ENCODE results near the gene DNAH1.

Gene DNAH1

DNA sequence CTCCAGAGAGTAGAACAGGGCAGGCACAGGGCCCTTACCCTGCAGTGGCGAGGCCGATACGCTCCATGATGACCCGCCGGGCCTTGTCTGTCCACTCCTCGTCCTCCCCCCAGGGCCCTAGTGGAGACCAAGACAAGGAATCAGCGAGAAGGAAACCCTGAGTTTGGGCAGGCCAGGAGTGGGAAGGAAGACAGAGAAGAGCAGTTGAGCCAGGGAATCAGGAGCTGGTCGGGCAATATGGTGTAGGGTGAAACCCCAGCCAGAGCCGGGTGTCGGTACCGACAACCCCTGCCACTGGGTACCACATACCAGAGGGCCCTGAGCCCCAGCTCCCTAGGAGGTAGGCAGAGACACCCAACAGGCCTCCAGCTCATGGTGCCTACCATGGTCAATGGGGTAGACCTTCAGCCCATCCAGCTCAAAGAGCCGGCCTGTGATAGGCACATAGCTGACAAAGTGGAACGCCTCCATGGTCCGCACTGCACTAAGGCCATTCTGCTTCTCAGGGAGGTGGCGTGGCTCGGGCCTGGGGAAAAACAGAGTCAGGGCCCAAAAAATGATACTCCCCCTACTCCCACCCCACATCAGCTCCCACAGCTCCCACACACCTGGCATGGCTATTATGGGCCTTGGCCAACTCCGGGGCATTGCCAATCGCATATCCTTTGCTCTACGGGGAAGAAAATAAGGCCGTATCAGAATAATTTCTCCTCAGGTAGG, 90.8 kb downstream of the DNAH1 start:
- Mint-ChIP-seq H3K36me3 (ENCODE audit: low read depth) (peaks cover 30% of the 10 kb centered on the region), H3K27ac (no peak overlapping the region), H3K9me3 (no peaks in the 10 kb centered on the region), H3K4me1 (ENCODE audit: low read depth) (peaks cover 31% of the 10 kb centered on the region), H3K27me3 (ENCODE audit: low read depth) (no peaks in the 10 kb centered on the region), H3K4me3 (no peak overlapping the region)

DNA sequence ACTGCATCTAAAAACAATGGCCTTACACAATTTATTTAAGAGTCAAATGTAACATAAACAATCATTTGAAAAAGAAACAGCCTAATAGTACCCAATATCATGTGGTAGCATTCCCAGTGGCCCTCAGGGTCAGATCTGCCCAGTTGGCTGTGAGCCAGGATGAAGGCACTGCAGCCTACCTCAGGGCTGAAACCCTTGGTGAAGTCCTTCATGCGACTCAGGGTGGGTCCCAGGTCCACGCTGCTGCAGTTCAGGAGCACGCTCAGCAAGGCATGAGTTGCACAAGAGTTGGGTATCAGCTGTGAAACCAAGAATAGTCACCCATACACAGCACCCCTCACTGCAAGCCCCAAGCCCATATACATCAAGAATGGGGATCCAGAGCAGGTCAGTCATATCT, 91.7 kb downstream of the DNAH1 start:
- no peak overlapping the region for H3K27ac Mint-ChIP-seq
- H3K4me1 Mint-ChIP-seq (ENCODE audit: low read depth): peaks cover 39% of the 10 kb centered on the region
- H3K4me3 Mint-ChIP-seq: peak overlapping the region; percentile 92
- H3K27me3 Mint-ChIP-seq (ENCODE audit: low read depth): no peaks in the 10 kb centered on the region
- no peaks in the 10 kb centered on the region for H3K9me3 Mint-ChIP-seq
- H3K36me3 Mint-ChIP-seq (ENCODE audit: low read depth): peaks cover 32% of the 10 kb centered on the region

DNA sequence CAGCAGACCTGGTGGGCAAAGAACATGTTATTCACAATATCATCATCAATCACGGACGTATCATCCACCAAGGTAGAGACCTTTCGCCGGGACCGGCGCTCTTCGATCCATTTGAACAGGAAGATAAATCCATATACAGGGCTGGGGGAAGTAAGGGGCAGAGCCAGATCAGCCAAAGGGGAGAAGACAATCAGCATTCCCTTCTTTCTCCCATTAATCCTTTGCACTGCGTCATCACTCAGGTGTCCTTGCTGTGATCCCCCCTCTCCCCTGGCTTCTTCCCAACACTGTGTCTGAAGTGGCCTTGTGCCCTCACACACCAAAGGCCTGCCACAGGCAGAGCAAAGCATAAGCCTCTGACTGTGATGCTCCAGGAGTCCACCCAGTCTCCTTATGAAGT, 92.3 kb downstream of the DNAH1 start:
- Mint-ChIP-seq H3K4me1 (ENCODE audit: low read depth) (peaks cover 41% of the 10 kb centered on the region), H3K9me3 (no peaks in the 10 kb centered on the region), H3K27me3 (ENCODE audit: low read depth) (no peaks in the 10 kb centered on the region), H3K4me3 (peak overlapping the region; percentile 92), H3K36me3 (ENCODE audit: low read depth) (peaks cover 26% of the 10 kb centered on the region), H3K27ac (peak overlapping the region; percentile 98)

DNA sequence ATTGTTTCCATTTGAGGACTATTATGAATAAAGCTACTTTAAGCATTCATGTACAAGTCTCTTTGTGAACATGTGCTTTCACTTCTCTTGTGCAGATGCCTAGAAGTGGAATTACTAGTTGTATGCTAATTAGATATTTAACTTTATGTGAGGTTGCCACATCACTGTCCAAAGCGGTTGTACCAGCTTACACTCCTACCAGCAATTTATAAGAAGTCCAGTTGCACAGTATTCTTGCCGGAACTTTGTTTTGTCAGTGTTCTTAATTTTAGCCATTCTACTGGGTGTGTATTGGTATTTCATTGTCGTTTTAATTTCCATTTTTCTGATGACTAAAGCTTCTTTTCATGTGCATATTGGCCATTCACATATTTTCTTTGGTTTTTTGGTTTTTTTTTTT, 99.7 kb downstream of the DNAH1 start:
- H3K27me3 Mint-ChIP-seq (ENCODE audit: low read depth): no peaks in the 10 kb centered on the region
- H3K27ac Mint-ChIP-seq: no peak overlapping the region
- peaks cover 29% of the 10 kb centered on the region for H3K4me1 Mint-ChIP-seq (ENCODE audit: low read depth)
- H3K36me3 Mint-ChIP-seq (ENCODE audit: low read depth): peaks cover 8% of the 10 kb centered on the region
- H3K4me3 Mint-ChIP-seq: no peak overlapping the region
- H3K9me3 Mint-ChIP-seq: no peaks in the 10 kb centered on the region

DNA sequence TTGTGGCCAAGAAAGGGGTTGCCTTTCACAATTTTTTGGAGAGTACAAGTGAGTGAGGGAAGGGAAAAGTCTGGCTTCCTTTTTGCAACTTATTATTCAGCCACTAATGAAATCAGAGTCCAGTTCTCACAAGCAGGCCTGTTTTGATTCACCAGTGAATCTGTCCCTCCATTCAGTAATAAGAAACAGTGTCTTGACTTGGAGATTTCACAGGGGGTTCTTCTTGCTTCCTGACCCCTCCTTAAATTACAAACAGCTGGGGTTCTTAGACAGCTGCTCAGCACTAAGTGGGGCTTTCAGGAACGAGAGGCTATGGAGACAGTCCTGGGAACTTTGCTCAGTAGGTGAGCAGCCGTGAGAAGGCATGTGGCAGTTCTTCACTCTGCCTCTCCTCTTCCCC, 104.3 kb downstream of the DNAH1 start:
- Mint-ChIP-seq H3K36me3 (ENCODE audit: low read depth) (peaks cover 2% of the 10 kb centered on the region), H3K27me3 (ENCODE audit: low read depth) (no peaks in the 10 kb centered on the region), H3K27ac (no peak overlapping the region), H3K4me3 (no peak overlapping the region), H3K4me1 (ENCODE audit: low read depth) (peaks cover 6% of the 10 kb centered on the region), H3K9me3 (no peaks in the 10 kb centered on the region)

DNA sequence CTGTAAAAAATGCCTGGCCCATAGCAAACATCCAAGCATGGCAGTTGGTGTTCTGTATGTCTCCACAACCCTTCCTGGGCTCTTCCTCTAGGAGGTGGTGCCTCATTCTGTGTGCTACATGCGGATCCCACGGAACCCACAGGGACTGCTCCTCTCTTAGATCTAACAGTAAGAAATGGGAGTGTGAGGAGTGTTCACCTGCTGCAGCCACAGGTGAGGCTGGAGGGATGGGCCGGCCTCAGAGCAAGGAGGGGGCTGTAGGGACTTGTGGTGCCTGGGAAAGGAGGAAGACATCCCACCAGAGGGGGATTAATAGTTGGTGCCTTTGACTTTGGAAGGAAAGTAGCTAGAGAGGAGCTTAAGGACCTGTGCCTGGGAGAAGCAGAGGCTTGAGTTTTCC, 106.5 kb downstream of the DNAH1 start:
- peak overlapping the region; percentile 13 for H3K27ac Mint-ChIP-seq
- no peaks in the 10 kb centered on the region for H3K36me3 Mint-ChIP-seq (ENCODE audit: low read depth)
- H3K27me3 Mint-ChIP-seq (ENCODE audit: low read depth): no peaks in the 10 kb centered on the region
- H3K4me3 Mint-ChIP-seq: no peak overlapping the region
- H3K4me1 Mint-ChIP-seq (ENCODE audit: low read depth): peaks cover under 1% of the 10 kb centered on the region
- H3K9me3 Mint-ChIP-seq: no peaks in the 10 kb centered on the region

DNA sequence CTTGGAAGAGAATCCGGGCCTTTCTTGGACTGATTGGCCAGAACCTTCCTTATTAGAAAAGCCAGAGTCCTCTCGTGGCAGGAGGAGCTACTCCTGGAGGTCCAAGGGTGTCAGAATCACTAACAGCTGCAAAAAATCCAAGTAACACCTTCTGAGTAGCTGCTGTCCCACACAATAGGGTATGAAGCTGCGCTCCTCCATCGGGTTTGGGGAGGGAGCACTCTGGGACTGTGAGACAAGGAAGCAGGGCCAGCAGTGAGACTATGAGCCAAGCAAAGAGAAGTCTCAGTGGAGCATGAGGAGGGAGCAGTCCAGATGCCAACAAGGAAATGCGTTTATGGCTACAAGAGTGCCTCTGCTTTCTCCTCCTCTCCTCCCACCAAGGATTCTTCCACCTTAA, 107.1 kb downstream of the DNAH1 start:
- no peaks in the 10 kb centered on the region for H3K4me1 Mint-ChIP-seq (ENCODE audit: low read depth)
- H3K27ac Mint-ChIP-seq: no peak overlapping the region
- no peaks in the 10 kb centered on the region for H3K9me3 Mint-ChIP-seq
- no peaks in the 10 kb centered on the region for H3K36me3 Mint-ChIP-seq (ENCODE audit: low read depth)
- H3K4me3 Mint-ChIP-seq: no peak overlapping the region
- peaks cover 4% of the 10 kb centered on the region for H3K27me3 Mint-ChIP-seq (ENCODE audit: low read depth)

DNA sequence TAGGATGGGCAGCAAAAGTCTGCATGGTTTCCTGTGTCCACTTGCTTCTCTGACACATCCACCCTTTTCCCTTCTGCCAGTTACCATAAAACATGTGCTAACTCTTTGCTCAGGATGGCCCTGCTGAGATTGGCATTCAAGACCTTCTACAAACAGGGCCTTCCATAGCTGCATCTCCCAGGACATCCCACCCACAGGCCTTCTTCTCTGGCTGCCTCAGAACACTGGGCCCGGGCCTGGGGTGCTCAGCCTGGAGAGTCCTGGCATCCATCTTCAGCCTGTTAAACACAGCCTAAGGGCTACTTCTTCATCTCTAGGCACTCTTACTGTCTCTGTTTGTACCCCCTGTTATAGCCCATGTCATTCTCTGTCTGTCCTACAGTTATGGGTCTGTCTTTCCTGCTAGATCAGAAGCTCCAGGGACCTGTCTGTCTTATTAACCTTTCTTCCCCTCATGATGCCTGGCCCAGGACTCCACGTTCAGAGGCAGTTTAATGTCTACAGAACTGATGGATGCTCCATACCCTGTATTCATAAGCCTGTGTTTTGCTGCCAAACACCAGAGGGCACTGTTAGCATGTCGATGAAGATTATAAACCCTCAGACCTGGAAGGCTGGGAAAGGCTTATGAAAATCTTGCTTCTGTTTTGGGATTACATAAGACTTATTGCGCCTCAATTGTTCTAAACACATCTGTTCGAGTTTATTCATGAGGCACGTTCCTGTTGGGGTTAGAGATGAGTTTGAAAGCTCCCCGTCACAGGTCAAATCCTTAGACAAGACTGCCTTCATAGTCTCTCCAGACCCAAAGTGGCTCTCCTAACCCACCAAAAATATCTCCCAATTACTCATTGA, 112.3 kb downstream of the DNAH1 start:
- no peak overlapping the region for H3K27ac Mint-ChIP-seq
- no peaks in the 10 kb centered on the region for H3K9me3 Mint-ChIP-seq
- H3K27me3 Mint-ChIP-seq (ENCODE audit: low read depth): peaks cover 7% of the 10 kb centered on the region
- H3K4me3 Mint-ChIP-seq: no peak overlapping the region
- H3K4me1 Mint-ChIP-seq (ENCODE audit: low read depth): peaks cover 4% of the 10 kb centered on the region
- no peaks in the 10 kb centered on the region for H3K36me3 Mint-ChIP-seq (ENCODE audit: low read depth)

DNA sequence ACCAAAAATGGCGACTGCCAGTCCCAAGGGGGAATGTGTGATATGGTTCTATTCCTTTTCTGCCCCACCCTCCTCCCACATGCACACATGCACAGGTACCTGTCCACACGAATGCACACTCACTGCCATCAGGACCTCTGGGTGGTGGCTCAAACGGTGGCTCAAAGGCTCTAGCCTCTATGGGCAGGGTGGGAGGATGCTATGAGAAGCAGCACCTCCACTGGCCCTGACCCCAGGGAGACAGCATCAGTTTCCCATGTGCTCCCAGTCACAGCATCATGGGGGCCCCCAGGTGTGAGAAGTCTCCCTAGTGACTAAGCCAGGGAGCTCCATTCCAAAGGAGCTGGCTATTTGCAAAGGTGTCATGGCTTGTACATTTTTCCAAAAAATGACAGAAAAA, 112.9 kb downstream of the DNAH1 start:
- Mint-ChIP-seq H3K27ac (no peak overlapping the region), H3K4me1 (ENCODE audit: low read depth) (peaks cover 4% of the 10 kb centered on the region), H3K27me3 (ENCODE audit: low read depth) (peaks cover 7% of the 10 kb centered on the region), H3K4me3 (no peak overlapping the region), H3K36me3 (ENCODE audit: low read depth) (no peaks in the 10 kb centered on the region), H3K9me3 (no peaks in the 10 kb centered on the region)

DNA sequence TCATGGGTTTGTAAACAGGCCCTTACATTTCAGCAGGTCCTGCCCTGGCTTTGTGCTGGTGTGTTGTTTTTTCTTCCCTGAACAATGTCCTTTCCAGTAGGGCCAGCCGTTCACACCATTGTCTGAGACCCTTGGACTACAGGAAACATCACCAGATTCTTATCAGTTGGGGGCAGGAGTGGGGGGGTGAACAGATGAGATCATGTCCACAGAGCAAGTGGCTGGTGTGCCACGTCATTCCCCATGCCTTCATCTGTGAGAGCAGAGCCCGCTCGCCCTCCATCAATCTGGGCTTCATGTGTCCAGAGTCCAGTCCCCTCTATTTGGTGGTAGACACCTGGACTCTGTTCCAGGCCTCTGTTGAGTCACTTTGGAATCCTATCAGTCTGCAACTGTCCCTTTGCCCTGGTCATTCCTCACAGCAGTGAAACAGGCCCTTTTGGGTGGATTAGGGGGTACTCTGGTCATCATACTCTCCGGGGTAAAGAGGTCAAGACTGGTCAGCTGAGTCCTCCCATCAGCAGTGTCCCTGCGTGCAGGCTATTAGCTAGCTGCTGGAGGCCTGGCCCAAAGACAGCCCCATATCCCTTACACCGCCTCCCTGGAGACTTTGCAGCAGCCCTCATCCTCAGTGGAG, 113.8 kb downstream of the DNAH1 start:
- Mint-ChIP-seq H3K9me3 (no peaks in the 10 kb centered on the region), H3K27me3 (ENCODE audit: low read depth) (peaks cover 7% of the 10 kb centered on the region), H3K4me1 (ENCODE audit: low read depth) (peaks cover 4% of the 10 kb centered on the region), H3K27ac (no peak overlapping the region), H3K36me3 (ENCODE audit: low read depth) (no peaks in the 10 kb centered on the region), H3K4me3 (no peak overlapping the region)

DNA sequence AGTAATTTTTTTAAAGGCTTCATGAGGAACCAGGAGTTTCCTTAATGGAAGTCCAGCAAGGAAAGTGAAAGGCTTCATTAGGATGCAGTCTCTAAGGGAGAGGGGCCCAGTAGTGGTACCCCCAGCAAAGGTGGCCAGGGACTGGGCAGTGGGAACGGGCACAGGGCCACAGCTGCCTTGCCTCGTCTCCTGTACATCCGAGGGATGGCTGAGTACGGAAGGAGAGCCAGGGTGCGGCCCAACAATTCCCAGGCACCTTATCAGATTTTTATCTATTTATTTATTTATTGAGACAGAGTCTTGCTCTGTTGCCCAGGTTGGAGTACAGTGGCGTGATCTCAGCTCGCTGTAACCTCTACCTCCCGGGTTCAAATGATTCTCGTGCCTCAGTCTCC, 114.3 kb downstream of the DNAH1 start:
- no peaks in the 10 kb centered on the region for H3K36me3 Mint-ChIP-seq (ENCODE audit: low read depth)
- H3K4me3 Mint-ChIP-seq: no peak overlapping the region
- peaks cover 7% of the 10 kb centered on the region for H3K27me3 Mint-ChIP-seq (ENCODE audit: low read depth)
- H3K9me3 Mint-ChIP-seq: no peaks in the 10 kb centered on the region
- no peak overlapping the region for H3K27ac Mint-ChIP-seq
- H3K4me1 Mint-ChIP-seq (ENCODE audit: low read depth): peaks cover 4% of the 10 kb centered on the region

DNA sequence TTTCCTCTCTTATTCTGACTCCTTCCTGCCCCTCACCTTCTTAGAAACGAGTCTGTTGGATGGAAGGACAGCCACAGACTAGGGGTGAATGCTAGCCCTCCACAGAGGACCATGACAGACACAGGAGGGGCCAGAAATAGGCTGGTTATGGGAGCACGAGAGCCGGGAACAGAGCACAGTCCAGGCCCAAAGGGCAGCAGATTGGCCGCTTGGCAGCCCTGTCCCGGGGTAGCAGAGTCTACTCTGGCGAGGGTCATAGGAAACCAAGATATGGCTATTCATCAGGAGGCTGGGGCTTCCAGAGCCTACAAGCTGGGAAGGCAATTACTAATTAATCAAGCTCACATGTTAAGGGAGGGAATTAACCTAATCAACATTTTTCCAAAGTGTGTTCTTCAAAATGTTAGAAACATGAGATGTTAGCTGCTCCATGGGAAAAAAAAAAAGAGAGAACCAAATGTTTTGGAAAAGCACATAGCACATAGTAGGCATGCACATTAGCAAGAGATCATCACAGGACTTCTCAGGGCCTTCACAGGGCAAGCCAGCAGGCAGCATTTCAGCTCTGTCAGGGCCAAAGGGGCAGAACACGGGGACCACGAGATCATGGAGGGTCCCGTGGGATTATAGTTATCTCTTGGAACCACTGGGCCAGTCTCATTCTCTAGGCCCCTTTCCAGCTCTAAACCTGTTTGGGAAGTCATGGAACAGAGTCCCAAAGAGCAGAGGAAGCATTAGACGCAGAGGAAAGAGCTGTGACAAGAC, 115.5 kb downstream of the DNAH1 start:
- no peaks in the 10 kb centered on the region for H3K9me3 Mint-ChIP-seq
- no peak overlapping the region for H3K4me3 Mint-ChIP-seq
- H3K27ac Mint-ChIP-seq: no peak overlapping the region
- peaks cover 4% of the 10 kb centered on the region for H3K4me1 Mint-ChIP-seq (ENCODE audit: low read depth)
- peaks cover 7% of the 10 kb centered on the region for H3K27me3 Mint-ChIP-seq (ENCODE audit: low read depth)
- no peaks in the 10 kb centered on the region for H3K36me3 Mint-ChIP-seq (ENCODE audit: low read depth)

DNA sequence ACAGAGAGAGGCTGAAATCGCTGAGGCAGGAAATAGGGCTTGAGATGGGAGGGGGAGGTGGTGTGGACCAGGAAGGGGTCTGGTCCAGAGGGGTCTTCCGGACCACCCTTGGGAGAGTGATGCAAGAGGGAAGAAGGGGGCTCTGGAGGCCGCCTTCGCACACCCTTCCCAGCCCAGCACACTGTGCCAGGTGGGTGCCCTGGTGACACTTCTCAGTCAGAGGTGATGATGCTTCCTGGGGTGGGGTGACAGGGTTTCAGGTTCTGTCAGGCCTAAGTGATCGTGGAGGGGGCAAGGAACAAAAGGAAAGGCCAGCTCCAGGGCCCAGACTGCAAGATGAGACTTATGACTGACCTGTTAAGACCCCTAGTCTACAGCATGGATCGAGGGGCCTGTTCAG, 116.1 kb downstream of the DNAH1 start:
- peaks cover 4% of the 10 kb centered on the region for H3K4me1 Mint-ChIP-seq (ENCODE audit: low read depth)
- no peaks in the 10 kb centered on the region for H3K9me3 Mint-ChIP-seq
- H3K27me3 Mint-ChIP-seq (ENCODE audit: low read depth): peaks cover 7% of the 10 kb centered on the region
- no peaks in the 10 kb centered on the region for H3K36me3 Mint-ChIP-seq (ENCODE audit: low read depth)
- no peak overlapping the region for H3K27ac Mint-ChIP-seq
- no peak overlapping the region for H3K4me3 Mint-ChIP-seq

DNA sequence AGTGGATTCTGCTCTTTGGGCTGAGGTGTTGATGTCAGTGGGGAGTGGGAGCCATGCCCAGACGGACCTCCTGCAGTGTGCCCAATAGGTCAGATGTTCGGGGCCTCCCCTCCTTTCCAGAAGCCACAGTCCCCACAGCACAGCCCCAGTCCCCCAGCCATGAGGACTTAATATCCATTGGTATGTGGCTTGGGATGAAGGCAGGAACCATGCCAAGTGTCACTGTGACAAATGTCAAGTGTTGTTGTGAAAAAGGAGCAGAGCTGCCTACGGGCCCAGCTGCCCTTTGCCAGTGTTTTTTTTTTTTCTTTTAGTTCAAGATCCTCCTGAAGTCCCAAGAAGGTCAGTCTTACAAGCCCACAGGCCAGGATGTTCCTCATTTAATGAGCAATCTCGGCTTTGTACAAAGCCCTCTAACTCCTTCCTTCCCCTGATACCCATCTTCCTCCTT, 116.6 kb downstream of the DNAH1 start:
- Mint-ChIP-seq H3K9me3 (no peaks in the 10 kb centered on the region), H3K27ac (no peak overlapping the region), H3K36me3 (ENCODE audit: low read depth) (no peaks in the 10 kb centered on the region), H3K27me3 (ENCODE audit: low read depth) (peaks cover 7% of the 10 kb centered on the region), H3K4me1 (ENCODE audit: low read depth) (peaks cover 4% of the 10 kb centered on the region), H3K4me3 (no peak overlapping the region)
